HCT116 (cell line): ENCODE results near the gene CDH13. TPM values are rescaled to one million over a fixed set of nuclear protein-coding genes. Genes with fewer than 3 reads are reported as not detected.

Experiments used
- ATAC-seq: fragments of 200-7000 bp; cut with Tn5 transposase; 2 replicates; pipeline ENCODE4 v1.9.1; 2020; ENCODE audit warnings: mild to moderate bottlenecking, moderate library complexity
- BruUV-seq: library from RNA; stranded (reverse); fragments of 400-500 nt; replicated peaks from 2 replicates; lab custom pipeline; 2021; lab: Mats Ljungman, UMichigan
- CTCF ChIA-PET: fragments of 300-600 bp; sonication (Branson Sonifier 250); formaldehyde crosslinking; loops from one replicate; lab custom pipeline; 2021; ENCODE audit warnings: antibody characterized with exemption; lab: Charles Lee
- POLR2A ChIA-PET: fragments of 300-600, 350-600 bp; sonication (Branson Sonifier 250); formaldehyde crosslinking; loops from one replicate; lab custom pipeline; 2021; ENCODE audit warnings: antibody characterized with exemption; lab: Charles Lee
- RAD21 ChIA-PET, 2 experiments: fragments of 300-600 bp; sonication (Branson Sonifier 250); formaldehyde crosslinking; loops; one replicate each; lab custom pipeline; 2023; ENCODE audit warnings: low total read pairs in 2 of 2; ENCODE audit not compliant: uncharacterized antibody in 2 of 2, unreplicated experiment in 2 of 2, low non-redundant PET in 1 of 2; lab: Charles Lee
- DNase-seq: peaks from one replicate; pipeline ENCODE4 v3.0.0-alpha.2; 2010; ENCODE audit warnings: low read depth, low spot score
- H2AFZ ChIP-seq: fragments of 200-600 bp; shearing (Covaris generic), sonication (generic); 2 replicates; pipeline ENCODE4 v1.6.1; 2017; ENCODE audit warnings: low read depth, mixed run types, mixed read lengths, antibody characterized with exemption, low read length; ENCODE audit not compliant: poor library complexity, severe bottlenecking
- H3K27ac ChIP-seq: 2 replicates; pipeline ENCODE4 v1.5.1; 2012; ENCODE audit warnings: low read depth, low read length
- H3K27me3 ChIP-seq: fragments of 200-600 bp; sonication (generic); 2 replicates; pipeline ENCODE4 v1.6.1; 2016; ENCODE audit warnings: mixed run types, low read length, mixed read lengths; ENCODE audit not compliant: insufficient read depth
- H3K36me3 ChIP-seq, 2 experiments: fragments of 200-500 bp in 1 of 2; fragments of 200-600 bp in 1 of 2; sonication (Bioruptor generic) in 1 of 2; sonication (generic) in 1 of 2; 2 replicates each; pipeline versions ENCODE4 v1.5.1 to v1.6.1; 2014 to 2016; ENCODE audit warnings: low read length in 2 of 2, inconsistent platforms in 1 of 2, mixed read lengths in 1 of 2, mixed run types in 1 of 2; ENCODE audit not compliant: insufficient read depth in 2 of 2, control insufficient read depth in 1 of 2
- H3K4me1 ChIP-seq, 2 experiments: fragments of 200-600 bp in 1 of 2; sonication (generic) in 1 of 2; 2 replicates each; pipeline versions ENCODE4 v1.5.1 to v1.6.1; 2012 to 2017; ENCODE audit warnings: low read length in 2 of 2, inconsistent platforms in 1 of 2, mild to moderate bottlenecking in 1 of 2, mixed read lengths in 1 of 2, mixed run types in 1 of 2, moderate library complexity in 1 of 2; ENCODE audit not compliant: insufficient read depth in 2 of 2, control insufficient read depth in 1 of 2
- H3K4me2 ChIP-seq: fragments of 200-600 bp; sonication (generic); 2 replicates; pipeline ENCODE4 v1.6.1; 2017; ENCODE audit warnings: mixed run types, low read length, mixed read lengths
- H3K4me3 ChIP-seq, 2 experiments: fragments of 200-600 bp in 1 of 2; sonication (generic) in 1 of 2; replicated peaks in 1 of 2; 2 replicates each; pipeline ENCODE4 v1.5.1; 2011 to 2016; ENCODE audit warnings: low read length in 2 of 2, control low read depth in 1 of 2, low read depth in 1 of 2, mild to moderate bottlenecking in 1 of 2, mixed read lengths in 1 of 2, mixed run types in 1 of 2
- H3K79me2 ChIP-seq: fragments of 200-600 bp; sonication (generic); 2 replicates; pipeline ENCODE4 v1.6.1; 2017; ENCODE audit warnings: mild to moderate bottlenecking, mixed run types, low read length, moderate library complexity, mixed read lengths; ENCODE audit not compliant: insufficient read depth
- H3K9ac ChIP-seq: fragments of 200-600 bp; sonication (generic); 2 replicates; pipeline ENCODE4 v1.6.1; 2016; ENCODE audit warnings: low read length, mixed read lengths
- H3K9me2 ChIP-seq: fragments of 200-600 bp; sonication (generic), shearing (Covaris generic); 2 replicates; pipeline ENCODE4 v1.6.1; 2017; ENCODE audit warnings: mixed run types, mild to moderate bottlenecking, moderate library complexity; ENCODE audit not compliant: insufficient read depth
- H3K9me3 ChIP-seq, 2 experiments: fragments of 200-500 bp in 1 of 2; fragments of 200-600 bp in 1 of 2; sonication (Bioruptor generic) in 1 of 2; sonication (generic) in 1 of 2; 2 replicates each; pipeline ENCODE4 v1.6.1; 2014 to 2017; ENCODE audit warnings: low read length in 2 of 2, mixed read lengths in 2 of 2, inconsistent platforms in 1 of 2, low read depth in 1 of 2, mild to moderate bottlenecking in 1 of 2, mixed run types in 1 of 2, moderate library complexity in 1 of 2; ENCODE audit not compliant: control insufficient read depth in 1 of 2, insufficient read depth in 1 of 2
- H4K20me1 ChIP-seq: fragments of 200-600 bp; sonication (generic), shearing (Covaris generic); 2 replicates; pipeline ENCODE4 v1.6.1; 2017; ENCODE audit warnings: mixed run types, mild to moderate bottlenecking, moderate library complexity; ENCODE audit not compliant: insufficient read depth
- CBX3 ChIP-seq: IDR thresholded peaks from 2 replicates; pipeline ENCODE4 v1.6.1; 2012; ENCODE audit warnings: low read depth
- CEBPB ChIP-seq: IDR thresholded peaks from 2 replicates; pipeline ENCODE4 v1.6.1; 2012; ENCODE audit warnings: low read depth
- EZH2 ChIP-seq: fragments of 200-600 bp; sonication (generic); IDR thresholded peaks from 2 replicates; pipeline ENCODE4 v1.6.1; 2017; ENCODE audit warnings: antibody characterized with exemption, mixed run types
- POLR2A ChIP-seq: IDR thresholded peaks from 2 replicates; pipeline ENCODE4 v1.7.0; 2011; ENCODE audit warnings: borderline replicate concordance; ENCODE audit not compliant: insufficient read depth, insufficient read length; ENCODE audit errors: extremely low read depth
- SRF ChIP-seq: IDR thresholded peaks from 2 replicates; pipeline ENCODE4 v1.6.1; 2012; ENCODE audit warnings: low read depth
- TCF7L2 ChIP-seq: IDR thresholded peaks from 2 replicates; pipeline ENCODE4 v1.7.0; 2011; ENCODE audit warnings: borderline replicate concordance, inconsistent platforms; ENCODE audit not compliant: insufficient read depth, insufficient read length; ENCODE audit errors: extremely low read depth
- intact Hi-C: fragments of 100-400 bp; cut with micrococcal nuclease; formaldehyde crosslinking; loops from 2 replicates; pipeline ENCODE4 v1.10.0; 2022
- total RNA-seq: library from RNA; stranded (reverse); gene quantifications from one replicate; pipeline ENCODE4 v1.2.1, GENCODE V29; 2021; ENCODE audit not compliant: unreplicated experiment
- TF ChIP-seq, protein P1 (sequence below), 3 experiments: fragments of 200-600 bp in 1 of 3; sonication (generic) in 1 of 3; IDR thresholded peaks in 2 of 3; conservative IDR thresholded peaks in 1 of 3; 2 replicates each; pipeline ENCODE4 v1.5.1; 2012 to 2017; ENCODE audit warnings: low read depth in 2 of 3, low read length in 2 of 3, antibody characterized with exemption in 1 of 3, borderline replicate concordance in 1 of 3, control low read depth in 1 of 3, mild to moderate bottlenecking in 1 of 3, mixed read lengths in 1 of 3, mixed run types in 1 of 3, moderate library complexity in 1 of 3; ENCODE audit not compliant: insufficient read depth in 1 of 3
- TF ChIP-seq, protein P2 (sequence below): IDR thresholded peaks from 2 replicates; pipeline ENCODE4 v1.6.1; 2012; ENCODE audit warnings: low read depth

The CDH13 gene
- total RNA-seq, 1 experiment from 2014 or later: not detected

DNA sequence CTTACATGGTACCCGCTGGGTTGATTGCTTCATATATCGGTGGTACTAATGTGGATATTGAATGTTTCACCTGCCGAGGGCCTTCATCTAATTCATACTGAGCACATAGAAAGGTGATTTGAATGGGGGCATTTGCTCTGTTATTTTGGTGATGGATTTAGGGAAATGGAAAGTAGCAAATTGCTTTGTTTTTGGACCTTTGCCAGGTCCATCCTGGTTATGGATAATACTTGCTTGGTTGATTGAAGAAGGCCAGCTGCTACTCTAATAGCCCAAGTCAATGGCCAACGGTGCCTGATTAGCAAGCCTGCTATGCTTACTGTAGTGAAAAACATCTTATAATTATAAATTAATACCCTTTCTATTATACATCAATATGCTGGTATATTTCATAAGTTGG lies 253.6 kb downstream of the CDH13 start:
- DNase-seq: no peak
- ChIA-PET RAD21 (no interaction called here), CTCF (interaction anchor here (1.4 kb wide), 1 partner anchor 250 kb away, joined by 3 read pairs; no protein-coding TSS in a partner anchor)

More for the DNA sequence above, 253.6 kb downstream of the CDH13 start:
- H3K4me2 ChIP-seq: no peak overlapping the region
- no TSS peak for BruUV-seq
- POLR2A ChIA-PET: no interaction called here
- H3K9me2 ChIP-seq: no peaks in the 10 kb centered on the region
- H3K79me2 ChIP-seq: no peaks in the 10 kb centered on the region
- H3K36me3 ChIP-seq: no peaks in the 10 kb centered on the region
- TF ChIP-seq, protein P1, sequence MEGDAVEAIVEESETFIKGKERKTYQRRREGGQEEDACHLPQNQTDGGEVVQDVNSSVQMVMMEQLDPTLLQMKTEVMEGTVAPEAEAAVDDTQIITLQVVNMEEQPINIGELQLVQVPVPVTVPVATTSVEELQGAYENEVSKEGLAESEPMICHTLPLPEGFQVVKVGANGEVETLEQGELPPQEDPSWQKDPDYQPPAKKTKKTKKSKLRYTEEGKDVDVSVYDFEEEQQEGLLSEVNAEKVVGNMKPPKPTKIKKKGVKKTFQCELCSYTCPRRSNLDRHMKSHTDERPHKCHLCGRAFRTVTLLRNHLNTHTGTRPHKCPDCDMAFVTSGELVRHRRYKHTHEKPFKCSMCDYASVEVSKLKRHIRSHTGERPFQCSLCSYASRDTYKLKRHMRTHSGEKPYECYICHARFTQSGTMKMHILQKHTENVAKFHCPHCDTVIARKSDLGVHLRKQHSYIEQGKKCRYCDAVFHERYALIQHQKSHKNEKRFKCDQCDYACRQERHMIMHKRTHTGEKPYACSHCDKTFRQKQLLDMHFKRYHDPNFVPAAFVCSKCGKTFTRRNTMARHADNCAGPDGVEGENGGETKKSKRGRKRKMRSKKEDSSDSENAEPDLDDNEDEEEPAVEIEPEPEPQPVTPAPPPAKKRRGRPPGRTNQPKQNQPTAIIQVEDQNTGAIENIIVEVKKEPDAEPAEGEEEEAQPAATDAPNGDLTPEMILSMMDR (IDR thresholded peaks at IDR 0.05 in 2 of 3, conservative IDR thresholded peaks at IDR 0.05 in 1 of 3; ENCODE audit: borderline replicate concordance in 1 of 3, insufficient read depth in 1 of 3, low read depth in 2 of 3, low read length in 2 of 3): no peak
- TF ChIP-seq, protein P2, sequence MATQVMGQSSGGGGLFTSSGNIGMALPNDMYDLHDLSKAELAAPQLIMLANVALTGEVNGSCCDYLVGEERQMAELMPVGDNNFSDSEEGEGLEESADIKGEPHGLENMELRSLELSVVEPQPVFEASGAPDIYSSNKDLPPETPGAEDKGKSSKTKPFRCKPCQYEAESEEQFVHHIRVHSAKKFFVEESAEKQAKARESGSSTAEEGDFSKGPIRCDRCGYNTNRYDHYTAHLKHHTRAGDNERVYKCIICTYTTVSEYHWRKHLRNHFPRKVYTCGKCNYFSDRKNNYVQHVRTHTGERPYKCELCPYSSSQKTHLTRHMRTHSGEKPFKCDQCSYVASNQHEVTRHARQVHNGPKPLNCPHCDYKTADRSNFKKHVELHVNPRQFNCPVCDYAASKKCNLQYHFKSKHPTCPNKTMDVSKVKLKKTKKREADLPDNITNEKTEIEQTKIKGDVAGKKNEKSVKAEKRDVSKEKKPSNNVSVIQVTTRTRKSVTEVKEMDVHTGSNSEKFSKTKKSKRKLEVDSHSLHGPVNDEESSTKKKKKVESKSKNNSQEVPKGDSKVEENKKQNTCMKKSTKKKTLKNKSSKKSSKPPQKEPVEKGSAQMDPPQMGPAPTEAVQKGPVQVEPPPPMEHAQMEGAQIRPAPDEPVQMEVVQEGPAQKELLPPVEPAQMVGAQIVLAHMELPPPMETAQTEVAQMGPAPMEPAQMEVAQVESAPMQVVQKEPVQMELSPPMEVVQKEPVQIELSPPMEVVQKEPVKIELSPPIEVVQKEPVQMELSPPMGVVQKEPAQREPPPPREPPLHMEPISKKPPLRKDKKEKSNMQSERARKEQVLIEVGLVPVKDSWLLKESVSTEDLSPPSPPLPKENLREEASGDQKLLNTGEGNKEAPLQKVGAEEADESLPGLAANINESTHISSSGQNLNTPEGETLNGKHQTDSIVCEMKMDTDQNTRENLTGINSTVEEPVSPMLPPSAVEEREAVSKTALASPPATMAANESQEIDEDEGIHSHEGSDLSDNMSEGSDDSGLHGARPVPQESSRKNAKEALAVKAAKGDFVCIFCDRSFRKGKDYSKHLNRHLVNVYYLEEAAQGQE: no peak
- TF ChIP-seq TCF7L2: no peak
- TF ChIP-seq POLR2A: no peak
- TF ChIP-seq EZH2: no peak
- no peak for TF ChIP-seq SRF
- TF ChIP-seq CBX3: no peak
- TF ChIP-seq CEBPB: no peak
- no peak for ATAC-seq
- H3K27ac ChIP-seq: no peak overlapping the region
- peaks cover 29 to 35% of the 10 kb centered on the region in 2 experiments; a peak in 2 of 4 replicates for H3K9me3 ChIP-seq
- H4K20me1 ChIP-seq: no peaks in the 10 kb centered on the region
- H2AFZ ChIP-seq: no peak overlapping the region
- no peaks in the 10 kb centered on the region for H3K27me3 ChIP-seq
- H3K9ac ChIP-seq: no peak overlapping the region
- intact Hi-C loops: no loop called here
- H3K4me3 ChIP-seq: no peak overlapping the region
- no peaks in the 10 kb centered on the region for H3K4me1 ChIP-seq
